Activated T-helper 1 cell treated with anti-CD3 and anti-CD28 coated beads, Interleukin-12 subunit alpha, Interleukin-12 subunit beta, Interleukin-2, Interleukin-4 antibody, amounts not matched to agents 30 ng/mL and 10 ng/mL and 1 ng/mL, durations not matched to agents 14 hours and 24 hours and 36 hours (primary cell): ENCODE results near the gene RFC1. TPM values are rescaled to one million over a fixed set of nuclear protein-coding genes. Genes with fewer than 3 reads are reported as not detected.
"Not testable (repeated sequence)": the region's sequence is repeated elsewhere in the genome, so short reads cannot be mapped to it uniquely, and the experiment has no call there.

Experiments used
- DNase-seq: peaks from one replicate; pipeline ENCODE4 v3.0.0; 2021; ENCODE audit warnings: low spot score
- H3K27ac Mint-ChIP-seq: one replicate; pipeline ENCODE4 v1.8.0; 2021; ENCODE audit warnings: mild to moderate bottlenecking, mixed read lengths
- H3K27me3 Mint-ChIP-seq: one replicate; pipeline ENCODE4 v1.8.0; 2022; ENCODE audit warnings: mild to moderate bottlenecking, moderate library complexity, mixed read lengths; ENCODE audit not compliant: insufficient read depth
- H3K36me3 Mint-ChIP-seq: one replicate; pipeline ENCODE4 v1.8.0; 2021; ENCODE audit warnings: low read depth, mixed read lengths
- H3K4me1 Mint-ChIP-seq: one replicate; pipeline ENCODE4 v1.8.0; 2021; ENCODE audit warnings: low read depth, mixed read lengths
- H3K4me3 Mint-ChIP-seq: one replicate; pipeline ENCODE4 v1.8.0; 2021; ENCODE audit warnings: mild to moderate bottlenecking, moderate library complexity, mixed read lengths
- H3K9me3 Mint-ChIP-seq: one replicate; pipeline ENCODE4 v1.8.0; 2021; ENCODE audit warnings: mixed read lengths
- intact Hi-C: fragments of 100-400 bp; cut with micrococcal nuclease; formaldehyde crosslinking; loops from one replicate; pipeline ENCODE4 v1.15.1; 2024
- total RNA-seq: library from RNA; stranded (reverse); gene quantifications from 2 replicates; pipeline ENCODE4 v1.2.3, GENCODE V29; 2022

RFC1 gene
- total RNA-seq, 1 donor from 2014 or later: 83.3 TPM

- intact Hi-C loops: loop anchor here (5.0 kb wide), 1 partner anchor 171 kb away; the partner anchor contains the start of genes LIAS and RPL9
These were observed 80.3 kb downstream of the RFC1 start for GRCh38 chr4:39285853-39286252.

GRCh38 chr4:39285111-39285795, 80.9 kb downstream of the RFC1 start:
- Mint-ChIP-seq H3K27ac (no peak overlapping the region), H3K27me3 (no peaks in the 10 kb centered on the region), H3K9me3 (no peaks in the 10 kb centered on the region), H3K4me3 (no peak overlapping the region), H3K36me3 (peaks cover 43% of the 10 kb centered on the region), H3K4me1 (peaks cover 22% of the 10 kb centered on the region)
- no peak for DNase-seq
- intact Hi-C loops: loop anchor here (5.0 kb wide), 1 partner anchor 172 kb away; the partner anchor contains the start of genes LIAS and RPL9

More at GRCh38 chr4:39285853-39286252, 80.3 kb downstream of the RFC1 start:
- peaks cover 45% of the 10 kb centered on the region for H3K36me3 Mint-ChIP-seq
- no peaks in the 10 kb centered on the region for H3K27me3 Mint-ChIP-seq
- no peak overlapping the region for H3K4me3 Mint-ChIP-seq
- H3K9me3 Mint-ChIP-seq: no peaks in the 10 kb centered on the region
- H3K4me1 Mint-ChIP-seq: peaks cover 22% of the 10 kb centered on the region
- no peak overlapping the region for H3K27ac Mint-ChIP-seq
- no peak for DNase-seq

DNA sequence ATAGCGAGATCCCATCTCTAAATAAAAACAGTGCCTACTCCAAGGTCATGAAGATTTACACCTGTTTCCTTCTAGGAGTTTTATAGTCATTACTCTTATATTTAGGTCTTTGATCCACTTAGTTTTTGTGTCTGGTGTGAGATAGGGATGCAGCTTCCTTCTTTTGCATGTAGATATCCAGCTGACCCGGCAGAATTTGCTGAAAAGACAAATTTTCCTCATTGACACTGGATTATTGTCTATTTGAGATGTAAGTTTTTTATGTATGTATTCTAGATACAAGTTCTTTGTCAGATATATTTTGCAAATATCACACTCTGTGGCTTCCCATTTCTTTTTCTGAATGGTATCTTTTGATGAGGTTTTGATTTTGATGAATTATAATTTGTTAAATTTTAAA, 85.4 kb downstream of the RFC1 start:
- Mint-ChIP-seq H3K4me3 (no peak overlapping the region), H3K4me1 (peaks cover 3% of the 10 kb centered on the region), H3K27me3 (no peaks in the 10 kb centered on the region), H3K27ac (no peak overlapping the region), H3K36me3 (peaks cover 12% of the 10 kb centered on the region), H3K9me3 (no peaks in the 10 kb centered on the region)
- intact Hi-C loops: no loop called here
- no peak for DNase-seq

DNA sequence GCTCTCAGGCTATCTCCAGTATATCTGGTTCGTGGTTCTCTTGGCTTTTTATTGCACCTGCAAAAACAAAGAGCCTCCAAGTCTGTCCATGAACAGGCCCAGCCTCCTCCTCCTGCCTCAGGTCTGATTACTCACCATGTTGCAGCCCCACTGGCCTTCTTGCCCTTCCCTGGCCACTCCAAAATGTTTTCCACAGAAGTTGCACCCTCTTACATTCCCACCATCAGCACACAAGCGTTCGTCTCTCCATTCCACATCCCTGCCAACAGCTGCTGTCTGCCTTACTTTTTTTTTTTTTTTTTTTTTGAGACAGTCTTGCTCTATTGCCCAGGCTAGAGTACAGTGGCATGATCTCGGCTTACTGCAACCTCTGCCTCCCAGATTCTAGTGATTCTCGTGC, 86.7 kb downstream of the RFC1 start:
- H3K27ac Mint-ChIP-seq: no peak overlapping the region
- H3K9me3 Mint-ChIP-seq: no peaks in the 10 kb centered on the region
- intact Hi-C loops: no loop called here
- no peaks in the 10 kb centered on the region for H3K27me3 Mint-ChIP-seq
- no peak overlapping the region for H3K4me3 Mint-ChIP-seq
- H3K4me1 Mint-ChIP-seq: no peaks in the 10 kb centered on the region
- H3K36me3 Mint-ChIP-seq: peaks cover 10% of the 10 kb centered on the region
- DNase-seq: no peak

- H3K27ac Mint-ChIP-seq: no peak overlapping the region
- intact Hi-C loops: no loop called here
- no peak overlapping the region for H3K4me3 Mint-ChIP-seq
- no peaks in the 10 kb centered on the region for H3K9me3 Mint-ChIP-seq
- no peak for DNase-seq
- peaks cover 5% of the 10 kb centered on the region for H3K36me3 Mint-ChIP-seq
- no peaks in the 10 kb centered on the region for H3K4me1 Mint-ChIP-seq
- no peaks in the 10 kb centered on the region for H3K27me3 Mint-ChIP-seq
These were observed 87.7 kb downstream of the RFC1 start for GRCh38 chr4:39278476-39278875.

DNA sequence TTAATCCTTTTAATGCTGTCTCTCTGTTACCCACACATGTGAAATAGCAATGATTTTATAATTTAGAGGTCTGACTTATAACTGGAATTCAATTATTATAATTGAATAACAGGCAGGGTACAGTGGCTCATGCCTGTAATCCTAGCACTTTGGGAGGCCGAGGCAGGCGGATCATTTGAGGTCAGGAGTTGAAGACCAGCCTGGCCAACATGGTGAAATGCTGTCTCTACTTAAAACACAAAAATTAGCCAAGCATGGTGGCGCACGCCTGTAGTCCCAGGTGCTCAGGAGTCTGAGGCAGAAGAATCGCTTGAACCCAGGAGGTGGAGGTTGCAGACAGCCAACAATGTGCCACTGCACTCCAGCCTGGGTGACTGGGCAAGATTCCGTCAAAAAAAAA, 88.5 kb downstream of the RFC1 start:
- H3K27ac Mint-ChIP-seq, DNase-seq, H3K27me3 Mint-ChIP-seq, H3K4me1 Mint-ChIP-seq, H3K9me3 Mint-ChIP-seq, H3K4me3 Mint-ChIP-seq, intact Hi-C loops, H3K36me3 Mint-ChIP-seq: not testable (repeated sequence)

- intact Hi-C loops: no loop called here
- Mint-ChIP-seq H3K9me3 (no peaks in the 10 kb centered on the region), H3K4me3 (no peak overlapping the region), H3K36me3 (no peaks in the 10 kb centered on the region), H3K27me3 (no peaks in the 10 kb centered on the region), H3K4me1 (no peaks in the 10 kb centered on the region), H3K27ac (no peak overlapping the region)
- DNase-seq: no peak
These were observed 91.7 kb downstream of the RFC1 start for GRCh38 chr4:39274503-39274902.

GRCh38 chr4:39263895-39264294, 102.3 kb downstream of the RFC1 start:
- intact Hi-C loops: no loop called here
- no peaks in the 10 kb centered on the region for H3K9me3 Mint-ChIP-seq
- no peaks in the 10 kb centered on the region for H3K27me3 Mint-ChIP-seq
- DNase-seq: no peak
- H3K36me3 Mint-ChIP-seq: peaks cover 4% of the 10 kb centered on the region
- H3K27ac Mint-ChIP-seq: no peak overlapping the region
- no peaks in the 10 kb centered on the region for H3K4me1 Mint-ChIP-seq
- no peak overlapping the region for H3K4me3 Mint-ChIP-seq

- Mint-ChIP-seq H3K9me3 (no peaks in the 10 kb centered on the region), H3K4me1 (no peaks in the 10 kb centered on the region), H3K36me3 (peaks cover 4% of the 10 kb centered on the region), H3K27ac (no peak overlapping the region), H3K27me3 (no peaks in the 10 kb centered on the region), H3K4me3 (no peak overlapping the region)
- intact Hi-C loops: no loop called here
- DNase-seq: no peak
These were observed 106.4 kb downstream of the RFC1 start for GRCh38 chr4:39259571-39260330.

- intact Hi-C loops: no loop called here
- Mint-ChIP-seq H3K36me3 (peaks cover 2% of the 10 kb centered on the region), H3K4me1 (no peaks in the 10 kb centered on the region), H3K9me3 (no peaks in the 10 kb centered on the region), H3K4me3 (no peak overlapping the region), H3K27ac (no peak overlapping the region), H3K27me3 (no peaks in the 10 kb centered on the region)
- DNase-seq: no peak
These were observed 109.7 kb downstream of the RFC1 start for GRCh38 chr4:39256436-39256835.

- Mint-ChIP-seq H3K4me3 (no peak overlapping the region), H3K9me3 (no peaks in the 10 kb centered on the region), H3K27me3 (no peaks in the 10 kb centered on the region), H3K36me3 (peaks cover 2% of the 10 kb centered on the region), H3K4me1 (no peaks in the 10 kb centered on the region), H3K27ac (no peak overlapping the region)
- DNase-seq: no peak
- intact Hi-C loops: no loop called here
These were observed 110.3 kb downstream of the RFC1 start for GRCh38 chr4:39255871-39256270.

DNA sequence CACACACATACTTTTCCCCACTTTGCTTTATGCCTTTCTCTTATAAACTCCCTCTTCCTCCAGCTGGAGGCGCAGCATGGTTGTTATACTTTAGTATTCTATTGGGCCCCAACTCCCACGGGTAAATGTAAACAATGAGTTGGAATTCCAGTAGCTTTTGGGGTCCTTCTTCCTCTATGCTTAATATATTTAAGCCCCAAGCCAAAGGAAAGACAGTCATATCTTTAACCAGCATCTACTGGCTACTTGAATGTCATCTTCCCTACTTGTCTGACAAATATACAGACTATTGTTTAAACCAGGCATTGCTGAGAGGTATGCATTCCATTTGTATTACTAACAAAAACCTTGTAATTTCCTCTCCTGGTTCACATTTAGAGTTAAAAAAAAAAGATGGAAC, 110.9 kb downstream of the RFC1 start:
- Mint-ChIP-seq H3K4me1 (no peaks in the 10 kb centered on the region), H3K9me3 (no peaks in the 10 kb centered on the region), H3K4me3 (no peak overlapping the region), H3K27me3 (no peaks in the 10 kb centered on the region), H3K36me3 (peaks cover 2% of the 10 kb centered on the region), H3K27ac (no peak overlapping the region)
- DNase-seq: no peak
- intact Hi-C loops: no loop called here

- intact Hi-C loops: no loop called here
- Mint-ChIP-seq H3K4me1 (no peaks in the 10 kb centered on the region), H3K36me3 (peaks cover 2% of the 10 kb centered on the region), H3K27me3 (no peaks in the 10 kb centered on the region), H3K27ac (no peak overlapping the region), H3K9me3 (no peaks in the 10 kb centered on the region), H3K4me3 (no peak overlapping the region)
- DNase-seq: no peak
These were observed 122.7 kb downstream of the RFC1 start for GRCh38 chr4:39243462-39243861.
